ENCODE measurements around the gene TEX264. TPM values are rescaled to one million over a fixed set of nuclear protein-coding genes. Genes with fewer than 3 reads are reported as not detected.

TEX264 gene
- total and polyA plus RNA-seq, 2 of the 13 experiments (the other 11 are each of a cell fraction or from before 2014, with no cell fraction given), result 35.2 to 52.1 TPM

GRCh38 chr3:51669241-51670052 is 1.6 kb upstream of the TEX264 start (continued):
- no peak for TF ChIP-seq ZNF350 (CRISPR knock-in tag; IDR thresholded peaks at IDR 0.05; ENCODE audit: borderline replicate concordance, low read depth)
- TF ChIP-seq KLF12 (CRISPR knock-in tag; IDR thresholded peaks at IDR 0.05; ENCODE audit: borderline replicate concordance), result peak; percentile 41; the same call in 1 of the 2 replicates
- no peak for TF ChIP-seq ZNF503 (CRISPR knock-in tag; IDR thresholded peaks at IDR 0.05)
- 0 out of 2 replicates have a peak, but pooled peaks have one; percentile 37 for TF ChIP-seq IKZF5 (CRISPR knock-in tag; IDR thresholded peaks at IDR 0.05)
- TF ChIP-seq ZNF790 (CRISPR knock-in tag; IDR thresholded peaks at IDR 0.05; ENCODE audit: borderline replicate concordance), result no peak
- 0 out of 2 replicates have a peak, but pooled peaks have one; percentile 48 for TF ChIP-seq ZNF260 (CRISPR knock-in tag; IDR thresholded peaks at IDR 0.05; ENCODE audit: borderline replicate concordance, low read depth)
- peak; percentile 41; the same call in 1 of the 2 replicates for TF ChIP-seq FOXA3 (CRISPR knock-in tag; IDR thresholded peaks at IDR 0.05)
- TF ChIP-seq KLF16 (CRISPR knock-in tag; IDR thresholded peaks at IDR 0.05), result peak in 1 of 2 experiments; percentile 18; a peak in 1 of 4 replicates
- TF ChIP-seq ZNF577 (CRISPR knock-in tag; IDR thresholded peaks at IDR 0.05; ENCODE audit: borderline replicate concordance, low read depth), result no peak
- TF ChIP-seq ETV5 (CRISPR knock-in tag; IDR thresholded peaks at IDR 0.05; ENCODE audit: borderline replicate concordance), result no peak
- peak; percentile 48; the same call in 1 of the 2 replicates for TF ChIP-seq MIER3 (CRISPR knock-in tag; IDR thresholded peaks at IDR 0.05; ENCODE audit: borderline replicate concordance)
- no peak for TF ChIP-seq DNMT3B (CRISPR knock-in tag; conservative IDR thresholded peaks at IDR 0.05)
- TF ChIP-seq BCL3 (CRISPR knock-in tag; IDR thresholded peaks at IDR 0.05), result no peak
- no peak for TF ChIP-seq TSC22D2 (CRISPR knock-in tag; IDR thresholded peaks at IDR 0.05; ENCODE audit: borderline replicate concordance)
- TF ChIP-seq ZNF235 (CRISPR knock-in tag; IDR thresholded peaks at IDR 0.05; ENCODE audit: borderline replicate concordance), result no peak
- no peak for TF ChIP-seq HOMEZ (CRISPR knock-in tag; IDR thresholded peaks at IDR 0.05; ENCODE audit: low read depth)
- TF ChIP-seq RBM39 (IDR thresholded peaks at IDR 0.05; ENCODE audit: low read depth, low read length, poor library complexity, severe bottlenecking), result peak; percentile 47
- TF ChIP-seq HNF4G (IDR thresholded peaks at IDR 0.05; ENCODE audit: borderline replicate concordance, low read depth, low read length), result no peak
- TF ChIP-seq HNF4G (CRISPR knock-in tag; IDR thresholded peaks at IDR 0.05; ENCODE audit: borderline replicate concordance, low read depth), result 0 out of 2 replicates have a peak, but pooled peaks have one; percentile 12
- TF ChIP-seq SALL1 (CRISPR knock-in tag; IDR thresholded peaks at IDR 0.05), result 0 out of 2 replicates have a peak, but pooled peaks have one; percentile 20
